GM23338 (cell line): ENCODE measurements around the gene GID4. TPM values are rescaled to one million over a fixed set of nuclear protein-coding genes. Genes with fewer than 3 reads are reported as not detected.
A peak's percentile ranks its signal among the peaks of the same experiment; 100 is the strongest.
"Not testable (repeated sequence)": the region's sequence is repeated elsewhere in the genome, so short reads cannot be mapped to it uniquely, and the experiment has no call there.

ENCODE experiments used
- ATAC-seq: fragments of 200-7000 bp; cut with Tn5 transposase; 3 replicates; pipeline ENCODE4 v1.9.1; 2020
- DNase-seq: peaks from one replicate; pipeline ENCODE4 v3.0.0-alpha.2; 2015; ENCODE audit warnings: low spot score
- H2AFZ ChIP-seq: fragments of 200-600 bp; sonication (generic); 2 replicates; pipeline ENCODE4 v1.8.0; 2016; ENCODE audit warnings: antibody characterized with exemption, mild to moderate bottlenecking, moderate library complexity
- H3F3A ChIP-seq: fragments of 200-600 bp; sonication (generic); replicated peaks from 2 replicates; pipeline ENCODE4 v1.8.0; 2017; ENCODE audit warnings: antibody characterized with exemption, mixed run types, low read depth
- H3K27ac ChIP-seq: fragments of 200-600 bp; sonication (generic); 2 replicates; pipeline ENCODE4 v1.6.1; 2016; ENCODE audit warnings: low read depth
- H3K27me3 ChIP-seq: fragments of 200-600 bp; sonication (generic); 2 replicates; pipeline ENCODE4 v1.8.0; 2016; ENCODE audit warnings: mild to moderate bottlenecking, mixed run types, moderate library complexity; ENCODE audit not compliant: insufficient read depth
- H3K36me3 ChIP-seq: fragments of 200-600 bp; sonication (generic); 2 replicates; pipeline ENCODE4 v1.8.0; 2016; ENCODE audit warnings: mild to moderate bottlenecking; ENCODE audit not compliant: insufficient read depth
- H3K4me1 ChIP-seq: fragments of 200-600 bp; sonication (generic); 2 replicates; pipeline ENCODE4 v1.8.0; 2016; ENCODE audit warnings: mild to moderate bottlenecking, moderate library complexity; ENCODE audit not compliant: insufficient read depth
- H3K4me2 ChIP-seq: fragments of 200-600 bp; sonication (generic); 2 replicates; pipeline ENCODE4 v1.7.1; 2017; ENCODE audit warnings: mixed run types
- H3K4me3 ChIP-seq: fragments of 200-600 bp; sonication (generic); 2 replicates; pipeline ENCODE4 v1.6.1; 2016; ENCODE audit warnings: mixed run types
- H3K79me2 ChIP-seq: fragments of 200-600 bp; sonication (generic); replicated peaks from 2 replicates; pipeline ENCODE4 v1.8.0; 2017; ENCODE audit warnings: mild to moderate bottlenecking; ENCODE audit not compliant: insufficient read depth
- H3K9me2 ChIP-seq: fragments of 200-600 bp; sonication (generic); 2 replicates; pipeline ENCODE4 v1.8.0; 2017; ENCODE audit not compliant: insufficient read depth
- H4K20me1 ChIP-seq: fragments of 200-600 bp; sonication (generic); replicated peaks from 2 replicates; pipeline ENCODE4 v1.8.0; 2017; ENCODE audit warnings: mild to moderate bottlenecking; ENCODE audit not compliant: insufficient read depth
- H3K27ac Mint-ChIP-seq: 2 replicates; pipeline ENCODE4 v1.8.0; 2020; ENCODE audit warnings: inconsistent platforms, mild to moderate bottlenecking, moderate library complexity, mixed read lengths
- H3K27me3 Mint-ChIP-seq: 3 replicates; pipeline ENCODE4 v1.8.0; 2022; ENCODE audit warnings: low read depth, mild to moderate bottlenecking, moderate library complexity, mixed read lengths, inconsistent platforms; ENCODE audit not compliant: insufficient read depth, poor library complexity
- H3K36me3 Mint-ChIP-seq: 3 replicates; pipeline ENCODE4 v1.8.0; 2021; ENCODE audit warnings: low read depth, mild to moderate bottlenecking, inconsistent platforms, moderate library complexity, mixed read lengths
- H3K4me1 Mint-ChIP-seq: 3 replicates; pipeline ENCODE4 v1.8.0; 2020; ENCODE audit warnings: mild to moderate bottlenecking, inconsistent platforms, mixed read lengths
- H3K4me3 Mint-ChIP-seq: 3 replicates; pipeline ENCODE4 v1.8.0; 2021; ENCODE audit warnings: moderate library complexity, mild to moderate bottlenecking, inconsistent platforms, mixed read lengths
- H3K9me3 Mint-ChIP-seq: 3 replicates; pipeline ENCODE4 v1.8.0; 2020; ENCODE audit warnings: moderate library complexity, mild to moderate bottlenecking, inconsistent platforms, mixed read lengths
- CREB1 ChIP-seq: fragments of 250-450 bp; sonication (Bioruptor Pico); IDR thresholded peaks from 2 replicates; pipeline ENCODE4 v1.5.0; 2020; ENCODE audit warnings: low read depth, mild to moderate bottlenecking, moderate library complexity
- CTCF ChIP-seq, 2 experiments: fragments of 200-600 bp in 1 of 2; sonication (generic) in 1 of 2; conservative IDR thresholded peaks; 2 replicates each; pipeline versions ENCODE4 v1.5.1 to v1.6.1; 2016 to 2017; ENCODE audit warnings: antibody characterized with exemption in 2 of 2, low read depth in 2 of 2, mild to moderate bottlenecking in 2 of 2, moderate library complexity in 1 of 2
- EZH2 ChIP-seq: fragments of 200-600 bp; sonication (generic); IDR thresholded peaks from one replicate; pipeline ENCODE4 v1.8.0; 2017; ENCODE audit warnings: antibody characterized with exemption, mild to moderate bottlenecking, low read depth; ENCODE audit not compliant: unreplicated experiment
- EZH2phosphoT487 ChIP-seq: fragments of 200-600 bp; sonication (generic); IDR thresholded peaks from one replicate; pipeline ENCODE4 v1.8.1; 2018; ENCODE audit warnings: antibody characterized with exemption; ENCODE audit not compliant: unreplicated experiment
- JUNB ChIP-seq: IDR thresholded peaks from one replicate; pipeline ENCODE4 v1.6.1; 2016; ENCODE audit warnings: antibody characterized with exemption; ENCODE audit not compliant: unreplicated experiment
- POLR2AphosphoS5 ChIP-seq: IDR thresholded peaks from 2 replicates; pipeline ENCODE4 v1.6.1; 2016; ENCODE audit warnings: antibody characterized with exemption, low read depth
- REST ChIP-seq: IDR thresholded peaks from one replicate; pipeline ENCODE4 v1.6.1; 2018; ENCODE audit warnings: antibody characterized with exemption; ENCODE audit not compliant: unreplicated experiment
- ZNF114 ChIP-seq: fragments of 250-450 bp; sonication (Bioruptor Pico); IDR thresholded peaks from 2 replicates; pipeline ENCODE4 v1.5.0; 2020; ENCODE audit warnings: mild to moderate bottlenecking, moderate library complexity
- ZNF331 ChIP-seq: fragments of 250-450 bp; sonication (Bioruptor Pico); IDR thresholded peaks from 2 replicates; pipeline ENCODE4 v1.5.0; 2020; ENCODE audit warnings: low read depth, mild to moderate bottlenecking, moderate library complexity
- polyA plus RNA-seq: library from polyadenylated mRNA; unstranded; fragments of >200 nt; fragmentation: Nextera tagmentation; extraction: Ambion mirVana; gene quantifications from 2 replicates; pipeline ENCODE4 v1.2.1, GENCODE V29; 2016
- total RNA-seq: library from RNA; depleted of rRNA; stranded (reverse); fragments of >200 nt; shearing (Covaris generic); gene quantifications from 2 replicates; pipeline ENCODE4 v1.2.3, GENCODE V29; 2014

Gene GID4
- total and polyA plus RNA-seq, 2 experiments from 2014 or later = 6.3 to 11.2 TPM

- Histone ChIP-seq H3K4me1 (no peaks in the 10 kb centered on the region; the same call in 1 of the 2 replicates), H4K20me1 (no peaks in the 10 kb centered on the region), H3K79me2 (no peaks in the 10 kb centered on the region), H3K27ac (no peak overlapping the region), H3K27me3 (no peaks in the 10 kb centered on the region), H2AFZ (no peak overlapping the region), H3K36me3 (no peaks in the 10 kb centered on the region), H3K9me2 (no peaks in the 10 kb centered on the region), H3F3A (no peaks in the 10 kb centered on the region), H3K4me2 (no peak overlapping the region), H3K4me3 (no peak overlapping the region)
- Mint-ChIP-seq H3K36me3 (no peaks in the 10 kb centered on the region; the same call in 2 of the 3 replicates), H3K4me3 (no peak overlapping the region), H3K4me1 (peaks cover 2% of the 10 kb centered on the region; the same call in 1 of the 3 replicates), H3K27ac (no peak overlapping the region), H3K9me3 (no peaks in the 10 kb centered on the region; the same call in 2 of the 3 replicates), H3K27me3 (peaks cover 3% of the 10 kb centered on the region)
- DNase-seq = no peak
- no peak for ATAC-seq
- TF ChIP-seq EZH2 (no peak), ZNF114 (CRISPR knock-in tag) (no peak), EZH2phosphoT487 (no peak), CTCF (conservative IDR thresholded peaks at IDR 0.05; ENCODE audit: low read depth in 2 of 2) (no peak), POLR2AphosphoS5 (no peak), ZNF331 (no peak), JUNB (no peak), CREB1 (CRISPR knock-in tag) (no peak)
Measured at GRCh38 chr17:17993852-17994251, 45.4 kb upstream of the GID4 start.

GRCh38 chr17:17994271-17995069 lies 44.7 kb upstream of the GID4 start:
- Mint-ChIP-seq H3K4me3 (no peak overlapping the region), H3K4me1 (peaks cover 2% of the 10 kb centered on the region; the same call in 1 of the 3 replicates), H3K27ac (no peak overlapping the region), H3K36me3 (no peaks in the 10 kb centered on the region; the same call in 2 of the 3 replicates), H3K9me3 (no peaks in the 10 kb centered on the region; the same call in 2 of the 3 replicates), H3K27me3 (peaks cover 3% of the 10 kb centered on the region)
- no peak overlapping the region for H3K4me2 ChIP-seq
- no peaks in the 10 kb centered on the region for H3K27me3 ChIP-seq
- no peak overlapping the region for H3K4me3 ChIP-seq
- no peaks in the 10 kb centered on the region for H4K20me1 ChIP-seq
- H3K27ac ChIP-seq = no peak overlapping the region
- H3K79me2 ChIP-seq = no peaks in the 10 kb centered on the region
- peak overlapping the region; percentile 84; the same call in 1 of the 2 replicates for H2AFZ ChIP-seq
- ATAC-seq (peak; percentile 97), DNase-seq (peak; percentile 91)
- H3K36me3 ChIP-seq = no peaks in the 10 kb centered on the region
- no peaks in the 10 kb centered on the region; the same call in 1 of the 2 replicates for H3K4me1 ChIP-seq
- H3F3A ChIP-seq = no peaks in the 10 kb centered on the region
- no peak for TF ChIP-seq REST
- TF ChIP-seq CTCF (conservative IDR thresholded peaks at IDR 0.05; ENCODE audit: low read depth in 2 of 2) = peak; percentile 66 to 78
- no peaks in the 10 kb centered on the region for H3K9me2 ChIP-seq

- H3K27me3 ChIP-seq, H3K79me2 ChIP-seq, DNase-seq, H3F3A ChIP-seq, H2AFZ ChIP-seq, H3K4me1 Mint-ChIP-seq, H4K20me1 ChIP-seq, H3K4me3 ChIP-seq, H3K4me2 ChIP-seq, H3K4me3 Mint-ChIP-seq, H3K36me3 Mint-ChIP-seq, H3K9me2 ChIP-seq, H3K27ac Mint-ChIP-seq, H3K4me1 ChIP-seq, H3K9me3 Mint-ChIP-seq, ATAC-seq, H3K27me3 Mint-ChIP-seq, H3K27ac ChIP-seq, H3K36me3 ChIP-seq: not testable (repeated sequence)
Measured at GRCh38 chr17:17995887-17996286, 43.3 kb upstream of the GID4 start.
